HG02588 (cell line): ENCODE results near the gene AGBL4.

ENCODE experiments used
- ATAC-seq: cut with Tn5 transposase; IDR thresholded peaks from one replicate; pipeline ENCODE4 v1.9.1; 2021; ENCODE audit warnings: mild to moderate bottlenecking, moderate library complexity; ENCODE audit not compliant: unreplicated experiment

AGBL4 gene

DNA sequence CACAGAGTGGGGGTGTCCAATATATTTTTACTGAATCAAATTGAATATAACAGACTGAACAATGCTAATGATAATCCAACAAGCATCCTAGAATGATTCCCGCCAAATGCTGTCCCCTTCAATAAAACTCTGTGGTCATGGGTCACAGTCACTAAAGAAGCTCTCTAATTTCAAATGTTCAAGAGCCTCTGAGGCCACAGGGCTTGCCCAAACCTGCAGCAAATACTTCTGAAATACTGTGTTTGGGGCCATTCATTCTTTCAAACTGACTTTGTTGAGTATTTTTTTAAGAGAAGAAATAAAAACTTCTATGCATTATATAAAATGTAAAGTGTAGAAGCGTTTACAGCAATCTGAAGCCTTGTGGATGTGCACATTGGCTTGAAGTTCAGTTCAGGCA, 1239.5 kb downstream of the AGBL4 start:
- no peak for ATAC-seq

DNA sequence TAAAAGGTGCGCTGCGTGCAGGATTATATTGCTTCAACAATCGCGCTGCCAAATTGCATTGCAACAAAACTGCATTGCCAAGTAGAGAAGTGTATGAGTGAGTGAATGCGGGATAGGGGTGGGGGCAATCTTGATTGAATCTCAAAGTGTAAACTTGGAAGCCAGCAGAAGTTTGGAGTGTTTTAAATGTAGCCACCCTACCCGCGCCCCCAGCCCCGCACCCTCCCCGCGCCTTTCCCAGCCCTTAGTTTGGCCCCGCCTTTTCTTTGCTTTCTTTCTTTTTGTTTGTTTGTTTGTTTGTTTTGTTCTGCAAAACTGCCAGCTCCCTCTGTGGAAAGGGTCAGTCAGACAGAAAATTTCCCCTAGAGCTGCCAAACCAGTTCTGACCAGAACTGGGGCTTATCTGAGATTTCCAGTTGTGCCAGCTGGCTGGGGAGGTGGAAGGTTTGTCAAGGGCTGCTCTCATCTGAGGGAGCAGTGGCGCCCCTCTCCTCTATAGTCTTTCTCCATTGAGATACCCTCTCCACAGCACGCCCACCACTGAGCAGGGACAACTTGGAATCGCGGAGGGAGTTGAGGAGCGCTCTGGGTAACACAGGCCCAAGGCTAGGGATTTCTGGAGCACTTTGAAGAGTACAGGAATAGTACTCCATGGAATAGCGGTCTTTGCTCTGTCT, 1246.4 kb downstream of the AGBL4 start:
- ATAC-seq: no peak

DNA sequence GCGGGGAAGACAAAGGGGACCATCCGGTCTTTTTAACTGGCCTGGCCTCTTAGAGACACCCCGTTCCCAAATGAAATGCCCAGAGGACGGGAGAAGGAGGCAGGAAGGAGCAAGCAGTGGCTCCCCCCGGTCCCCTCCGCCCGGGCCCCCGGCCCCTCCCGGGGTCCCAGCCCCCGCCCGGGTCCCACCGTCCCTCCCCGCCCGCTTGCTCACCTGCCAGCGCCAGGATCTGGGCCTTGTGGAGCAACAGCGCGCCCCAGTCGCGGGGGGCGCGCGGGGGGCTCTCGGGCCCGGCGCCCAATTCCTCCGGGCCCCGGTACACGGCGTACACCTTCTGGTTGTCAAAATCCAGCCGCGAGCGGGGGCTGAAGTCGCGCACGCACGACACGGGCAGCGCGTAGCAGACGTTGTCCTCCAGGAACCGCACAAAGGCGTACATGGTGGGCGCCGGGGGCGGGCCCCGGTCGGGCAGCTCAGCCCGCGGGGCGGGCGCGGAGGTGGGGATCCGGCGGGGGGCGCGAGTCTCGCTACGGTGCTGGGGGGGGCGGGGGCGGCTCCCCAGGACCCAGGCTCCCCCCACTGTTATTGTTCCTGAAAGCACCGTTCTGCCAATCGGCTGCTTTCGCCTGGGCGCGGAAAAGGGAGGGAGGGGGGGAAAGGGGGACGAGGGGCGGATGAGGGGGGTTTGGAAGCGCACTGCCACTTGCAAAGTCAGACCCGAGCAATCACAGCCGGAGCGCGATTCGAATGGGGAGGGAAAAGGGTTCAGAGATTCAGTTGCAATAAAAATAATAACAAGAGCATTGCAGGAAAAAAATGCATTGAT, 1247.1 kb downstream of the AGBL4 start, which contains the start of gene BEND5:
Gene BEND5, minus strand, starts transcription at position 499 of the 826 bp plus-strand sequence. Its CDS starts 60 bp downstream, at position 439.
- ATAC-seq: no peak

DNA sequence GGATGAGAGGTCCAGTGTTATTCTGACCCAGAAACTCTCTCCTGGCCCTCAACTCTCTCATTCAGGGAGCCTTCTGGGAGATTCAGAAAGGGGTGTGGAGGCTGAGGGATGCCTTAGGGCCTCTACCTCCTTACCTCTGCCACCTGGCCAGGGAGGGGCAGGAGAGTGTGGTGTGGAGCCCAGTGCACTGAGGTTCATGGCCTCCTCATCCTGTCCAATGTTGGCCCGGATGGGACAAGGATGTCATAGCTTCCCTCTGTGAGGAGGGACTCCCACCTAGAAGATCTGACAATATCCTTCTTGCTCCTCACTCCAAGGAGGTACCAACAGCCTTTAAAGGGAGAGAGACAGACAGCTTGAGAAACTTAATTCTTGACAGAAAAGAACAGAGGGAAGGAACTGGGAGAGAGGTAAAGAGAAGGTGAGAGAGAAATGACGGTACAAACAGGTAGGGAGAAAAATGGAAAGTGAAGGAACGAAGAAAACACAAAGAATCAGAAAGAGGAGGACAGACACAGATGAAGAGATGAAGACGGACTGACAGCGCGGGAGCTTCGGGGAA, 1247.8 kb downstream of the AGBL4 start:
- no peak for ATAC-seq

DNA sequence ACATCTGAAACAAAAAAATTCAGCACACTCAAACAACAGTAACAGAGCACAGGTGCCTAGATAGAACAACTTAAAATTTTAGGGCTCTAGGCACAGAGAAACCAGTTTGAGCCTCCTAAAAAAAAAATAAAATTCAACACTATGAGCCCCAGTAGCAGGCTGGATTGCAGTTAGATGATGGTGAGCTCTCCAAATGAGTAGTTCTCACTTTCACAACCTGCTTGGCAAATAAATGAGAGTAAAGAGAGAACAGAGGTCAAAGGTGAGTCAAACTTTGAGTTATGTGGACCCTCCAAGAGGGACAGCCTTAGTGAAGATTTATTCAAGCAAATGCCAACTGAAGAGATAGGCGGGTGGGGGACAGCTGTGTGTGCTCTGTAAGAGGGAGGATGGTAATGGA, 1250.6 kb downstream of the AGBL4 start:
- peak; percentile 48 for ATAC-seq

DNA sequence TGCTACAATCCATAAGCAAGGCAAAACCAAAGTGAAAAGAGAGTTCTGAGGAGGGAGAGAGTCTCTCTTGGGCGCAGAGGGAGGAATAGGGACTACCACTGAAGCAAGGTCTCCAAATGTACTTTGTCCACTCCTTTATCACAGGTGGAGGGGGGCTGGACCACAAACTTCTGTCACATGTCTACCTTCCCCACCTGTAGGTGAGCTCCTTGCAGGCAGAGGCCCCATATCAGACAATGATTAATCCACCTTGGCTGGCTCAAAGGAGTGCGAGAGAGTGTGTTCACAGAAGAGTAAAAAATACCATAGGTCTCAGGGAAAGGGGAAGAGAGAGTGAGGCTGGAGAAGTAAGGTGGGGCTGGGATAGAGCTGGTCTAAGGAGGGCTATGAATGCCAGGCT, 1251.5 kb downstream of the AGBL4 start:
- no peak for ATAC-seq

DNA sequence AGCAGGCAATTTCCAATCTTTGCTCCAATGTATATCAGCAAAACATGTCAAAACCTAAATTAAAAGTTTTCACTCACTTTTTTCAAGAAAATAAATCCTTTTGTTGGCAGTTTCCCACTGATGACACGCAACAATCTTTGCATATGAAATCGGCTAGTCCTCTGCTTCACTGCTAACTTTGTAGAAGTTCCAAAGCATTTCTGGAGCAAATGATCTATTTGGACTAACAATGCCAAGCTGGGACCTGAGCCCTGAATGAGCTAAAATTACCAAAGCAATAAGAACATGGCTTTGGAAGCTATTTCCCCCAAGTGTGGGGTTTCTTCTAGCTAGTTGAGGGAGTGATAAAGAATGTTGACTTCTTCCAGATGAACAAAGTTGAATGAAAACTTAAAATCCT, 1252.2 kb downstream of the AGBL4 start:
- ATAC-seq: no peak

DNA sequence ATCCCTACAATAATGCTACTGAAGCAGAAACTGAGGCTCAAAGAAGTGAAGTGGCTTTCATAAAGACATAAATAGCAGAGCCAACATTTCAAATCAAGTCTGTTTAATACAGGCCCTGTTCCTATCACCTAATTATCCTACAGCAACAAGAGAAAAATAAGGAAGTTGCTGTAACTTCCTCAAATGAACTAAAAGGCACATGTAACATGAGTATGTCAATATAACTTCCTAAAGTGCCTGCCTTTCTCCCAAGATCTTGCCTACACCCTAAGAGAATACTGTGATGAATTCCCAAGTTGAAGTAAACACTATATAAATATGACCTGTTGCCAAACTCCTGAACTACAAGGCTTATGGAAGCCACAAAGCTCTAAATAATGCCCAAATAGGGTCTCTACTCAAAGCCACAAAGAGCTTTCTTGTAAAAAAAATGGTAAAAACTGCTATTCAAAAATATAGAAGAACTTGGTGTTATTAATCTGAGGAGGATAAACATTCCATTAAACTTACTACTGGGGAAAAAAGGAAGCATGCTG, 1255.7 kb downstream of the AGBL4 start:
- no peak for ATAC-seq

DNA sequence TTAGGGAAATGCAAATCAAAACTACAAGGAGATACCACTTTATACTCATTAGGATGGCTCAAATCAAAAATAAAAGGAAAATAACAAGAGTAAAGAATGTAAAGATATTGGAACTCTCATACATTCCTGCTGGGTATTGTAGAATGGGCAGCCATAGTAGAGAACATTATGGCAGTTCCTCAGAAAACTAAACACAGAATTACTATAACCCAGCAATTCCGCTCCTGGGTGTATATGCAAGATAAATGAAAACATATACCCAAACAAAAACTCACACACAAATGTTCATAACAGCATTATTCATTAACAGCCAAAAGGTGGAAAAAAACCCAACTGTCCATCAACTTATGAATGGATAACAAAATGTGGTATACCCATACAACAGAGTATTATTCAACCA, 1258.4 kb downstream of the AGBL4 start:
- ATAC-seq: no peak

DNA sequence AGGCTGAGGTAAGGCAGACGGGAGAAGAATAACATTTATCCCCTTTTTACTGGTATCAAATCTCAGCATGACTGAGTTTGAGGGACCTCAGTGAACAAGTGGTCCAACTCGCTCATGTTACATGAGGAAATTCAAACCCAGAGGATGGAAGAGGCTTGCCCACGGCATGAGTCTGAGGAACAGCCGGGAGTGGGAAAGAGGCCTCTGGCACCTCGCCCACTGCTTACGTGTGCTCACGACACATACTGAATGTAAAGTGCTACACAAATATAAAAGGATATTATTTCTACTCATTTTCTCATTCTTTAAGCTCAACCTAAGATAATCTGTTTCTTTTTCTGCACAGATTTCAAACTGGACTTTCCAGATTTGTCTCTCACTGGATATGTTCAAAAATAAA, 1261.8 kb downstream of the AGBL4 start:
- ATAC-seq: no peak

DNA sequence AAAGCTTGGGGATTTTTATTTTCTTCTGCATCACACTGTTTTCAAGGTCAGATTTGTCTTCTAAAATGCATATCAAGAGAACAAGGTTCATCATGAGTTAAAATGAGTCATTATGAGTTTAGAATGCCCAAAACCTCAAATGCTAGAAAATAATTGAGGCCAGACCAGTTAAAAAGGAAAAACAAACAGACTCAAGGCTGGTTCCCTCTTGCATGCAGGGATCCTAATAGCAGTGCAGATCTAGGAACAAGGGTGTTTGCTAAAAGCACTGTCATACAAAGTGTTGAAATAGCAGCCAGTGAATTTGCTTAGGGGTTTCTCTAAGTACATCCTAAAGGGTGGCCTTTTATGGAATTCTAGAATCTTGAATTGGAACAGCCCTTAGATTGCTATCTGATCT, 1262.3 kb downstream of the AGBL4 start:
- ATAC-seq: no peak

DNA sequence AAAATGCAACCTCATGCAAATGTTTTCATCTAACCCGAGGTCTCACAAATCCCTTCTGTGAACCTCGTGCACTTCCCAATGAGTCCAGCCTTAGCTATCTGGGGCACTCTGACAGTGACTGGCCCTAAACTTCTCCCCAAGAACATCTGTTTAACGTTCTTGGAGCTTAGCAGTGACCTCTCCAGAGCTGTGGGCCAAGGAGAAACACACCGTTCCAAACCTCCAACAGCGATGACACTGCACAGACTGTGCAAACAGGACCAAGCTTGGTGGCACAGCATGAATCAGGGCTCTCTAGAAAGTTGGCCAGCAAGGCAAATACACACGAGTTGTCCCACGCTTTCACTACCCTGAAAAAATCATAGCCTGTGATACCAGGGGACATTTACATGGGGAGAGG, 1262.9 kb downstream of the AGBL4 start:
- ATAC-seq: no peak

DNA sequence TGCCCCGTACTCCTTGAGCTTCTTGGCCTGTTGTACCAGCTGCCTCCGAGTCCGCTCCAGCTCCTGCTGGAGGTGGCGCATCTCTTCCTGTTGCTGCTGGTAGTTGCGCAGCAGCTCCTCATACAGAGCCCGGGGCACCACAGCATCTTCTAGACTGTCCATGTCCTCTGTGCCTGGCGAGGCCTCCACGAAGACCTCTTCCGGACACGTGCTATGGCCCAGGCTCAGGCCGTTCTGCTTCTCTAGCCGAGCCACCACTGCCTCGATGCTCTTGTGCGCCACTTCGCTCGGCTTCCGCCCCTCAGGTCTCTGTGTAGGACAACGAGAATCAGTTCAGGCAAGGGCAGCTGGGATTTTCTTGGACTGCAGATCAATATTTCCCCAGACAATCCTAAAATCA, 1264.8 kb downstream of the AGBL4 start:
- no peak for ATAC-seq

DNA sequence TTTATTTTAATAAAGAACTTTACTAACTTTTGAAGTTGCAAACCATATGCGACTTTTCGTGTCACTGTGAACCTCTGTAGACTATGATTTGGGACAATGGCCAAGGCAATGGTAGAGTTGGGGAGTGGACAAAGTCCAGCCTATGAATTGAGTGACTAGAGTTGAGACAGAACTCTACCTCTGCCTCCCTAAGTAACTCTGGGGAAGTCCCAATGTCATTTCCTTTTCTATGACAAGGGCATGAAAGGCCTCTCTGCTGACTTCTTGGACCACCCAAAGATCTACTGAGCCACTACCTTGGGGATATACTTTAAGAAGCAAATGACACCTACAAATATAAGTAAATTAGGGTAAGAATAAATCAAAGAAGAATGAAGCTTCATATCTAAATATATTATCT, 1266.4 kb downstream of the AGBL4 start:
- ATAC-seq: no peak

DNA sequence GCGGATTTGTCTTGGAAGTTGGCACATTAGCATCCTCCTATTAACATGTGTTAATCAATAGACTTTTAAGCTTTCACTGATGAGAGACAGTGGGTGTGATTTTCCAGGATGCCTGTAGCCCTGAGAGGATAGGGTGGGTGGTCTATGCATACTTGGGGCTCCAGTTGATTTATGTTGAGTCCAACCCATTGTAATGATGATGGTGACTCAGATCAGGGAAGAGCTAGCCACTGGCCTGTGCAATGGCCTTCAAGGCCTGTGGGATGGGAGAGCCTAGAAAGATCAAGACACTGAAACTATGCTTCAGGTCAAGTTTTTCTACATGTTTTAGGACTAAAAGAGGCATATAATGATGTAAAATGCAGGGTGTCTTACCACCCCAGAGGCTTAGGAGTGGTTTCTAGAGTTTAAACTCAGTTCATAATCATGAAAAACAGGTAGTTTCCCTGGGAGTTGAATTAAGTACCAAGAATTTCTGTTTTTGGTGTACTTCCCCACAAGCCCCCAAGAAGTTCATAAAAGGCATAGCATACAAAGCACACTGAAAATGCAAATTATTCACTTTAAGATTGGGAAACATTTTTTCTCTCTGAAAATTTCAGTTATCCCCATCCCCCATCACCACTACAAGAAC, 1267.0 kb downstream of the AGBL4 start:
- ATAC-seq: no peak

DNA sequence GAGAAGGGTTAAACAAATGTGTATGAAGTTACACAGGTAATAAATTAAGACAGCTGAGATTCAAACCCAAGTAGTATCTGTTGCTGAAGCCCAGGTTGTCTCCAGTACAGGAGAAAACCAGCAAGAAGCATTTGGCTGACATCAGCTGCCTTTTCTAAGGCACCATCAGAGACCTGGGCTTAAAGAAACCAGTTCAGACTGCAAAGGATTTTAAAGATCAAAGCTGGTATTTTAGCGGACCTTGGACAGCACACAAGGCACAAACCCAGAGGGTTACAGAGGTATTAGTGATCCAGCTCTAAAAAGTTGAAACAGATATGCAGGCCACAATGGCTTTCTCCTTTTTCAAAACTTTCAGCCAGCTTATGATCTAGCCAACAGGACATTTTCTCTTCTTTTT, 1270.5 kb downstream of the AGBL4 start:
- ATAC-seq: no peak

DNA sequence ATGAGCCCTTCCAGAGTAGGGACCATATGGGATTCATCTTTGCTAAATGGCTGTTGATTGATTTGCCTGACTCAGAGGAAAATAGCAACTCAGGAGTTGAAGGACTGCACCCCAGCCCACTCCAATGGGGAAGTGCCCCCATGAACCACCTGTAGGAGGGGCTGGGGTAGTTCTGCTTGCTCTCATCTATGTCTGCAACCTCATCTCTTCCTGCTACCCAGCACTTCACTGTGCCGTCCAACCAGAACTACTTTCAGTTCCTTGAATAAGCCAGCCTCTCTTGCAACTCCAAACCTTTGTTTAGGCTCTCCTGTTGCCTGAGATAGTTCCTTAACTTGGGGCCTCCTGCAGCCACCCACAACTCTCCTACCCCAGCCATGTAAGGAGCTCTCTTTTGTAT, 1273.6 kb downstream of the AGBL4 start:
- ATAC-seq: peak; percentile 73

DNA sequence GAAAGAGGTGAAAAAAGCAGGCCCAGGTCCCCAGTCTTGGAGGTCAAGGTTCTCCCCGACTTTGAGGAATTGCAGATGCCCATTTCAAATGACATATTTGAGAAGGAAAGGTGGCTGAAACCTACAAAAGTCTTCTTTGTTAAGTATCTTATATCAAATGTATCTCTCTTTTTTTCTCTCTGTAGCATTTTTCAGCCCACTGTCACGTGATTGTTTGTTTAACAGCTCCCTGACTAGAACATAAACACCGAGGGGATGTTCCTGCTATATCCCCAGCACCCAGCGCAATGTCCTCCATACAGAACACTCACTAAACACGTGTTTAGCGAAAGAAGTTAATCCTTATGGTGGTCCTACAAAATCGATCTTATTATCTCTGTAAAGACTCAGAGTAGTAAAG, 1274.7 kb downstream of the AGBL4 start:
- no peak for ATAC-seq

DNA sequence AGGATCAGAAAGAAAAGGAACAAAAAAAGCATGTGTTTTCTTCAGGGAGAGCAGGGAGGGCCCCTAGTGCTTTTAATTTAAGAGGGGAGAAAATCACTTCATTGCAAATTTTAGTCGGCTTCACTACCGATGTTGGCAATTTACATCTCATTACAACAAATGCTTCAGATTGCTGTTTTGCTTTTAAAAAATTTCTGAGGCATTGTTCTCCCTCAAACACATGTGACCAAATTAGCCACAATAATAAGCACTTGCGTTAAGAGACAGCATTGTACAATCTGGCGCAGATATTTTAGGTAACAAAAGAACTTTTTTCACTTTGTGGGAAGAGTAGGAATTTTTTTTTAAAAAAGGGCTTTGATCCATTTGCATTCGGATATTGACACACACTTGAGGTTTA, 1276.8 kb downstream of the AGBL4 start:
- no peak for ATAC-seq

DNA sequence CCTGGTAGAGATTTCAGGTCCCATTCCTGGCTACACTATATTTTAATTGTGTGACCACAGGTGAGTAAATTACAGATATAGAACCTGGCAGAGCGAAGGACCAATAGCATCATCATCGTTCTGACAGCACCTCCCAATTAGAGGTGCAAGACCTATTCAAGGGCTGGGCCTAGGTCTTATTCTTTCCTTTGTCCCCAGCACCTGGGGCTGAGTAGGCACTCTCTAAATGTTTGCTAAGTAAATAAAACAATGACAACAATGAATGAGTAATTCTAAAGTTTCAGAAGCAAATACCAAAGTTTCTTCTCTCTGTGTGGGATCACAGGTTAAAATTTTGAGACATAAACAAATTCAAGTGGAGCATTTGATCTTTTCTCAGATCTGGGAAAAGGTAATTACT, 1279.7 kb downstream of the AGBL4 start:
- ATAC-seq: no peak

DNA sequence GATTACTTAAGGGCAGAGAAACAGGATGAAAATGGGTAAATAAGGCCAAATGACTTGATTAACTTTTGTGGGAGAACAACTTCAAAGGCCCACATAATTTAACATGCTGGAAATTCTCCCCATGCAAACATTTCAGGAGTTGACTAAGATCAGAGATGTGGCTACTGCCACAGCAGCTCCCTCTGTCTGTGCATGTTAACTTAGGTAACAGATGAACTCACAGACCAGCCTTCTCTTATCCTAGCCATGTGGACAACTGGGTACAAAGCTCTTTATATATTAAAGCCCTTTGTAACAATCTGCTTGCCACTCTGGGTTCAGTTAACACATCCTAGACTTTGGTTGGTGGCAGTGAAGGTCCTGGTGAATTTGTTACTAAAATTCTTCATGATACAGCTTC, 1280.3 kb downstream of the AGBL4 start:
- ATAC-seq: no peak
